Stimulated activated CD8-positive, alpha-beta memory T cell treated with anti-CD3 and anti-CD28 coated beads, Interleukin-15, amount 100 ng/mL, for 24 hours (primary cell): ENCODE data around the gene MN1.

Experiments
- DNase-seq: peaks from one replicate; pipeline ENCODE4 v3.0.0-alpha.2; 2020; ENCODE audit warnings: low read depth

The MN1 gene

GRCh38 chr22:27827604-27828587 is 26.3 kb upstream of the MN1 start:
- no peak for DNase-seq

- no peak for DNase-seq
These were observed 23.6 kb upstream of the MN1 start for GRCh38 chr22:27825174-27825573.

- DNase-seq: no peak
These were observed 21.7 kb upstream of the MN1 start for GRCh38 chr22:27823221-27823620.

- no peak for DNase-seq
These were observed 19.6 kb upstream of the MN1 start for GRCh38 chr22:27820896-27821866.

GRCh38 chr22:27816552-27816951 is 15.0 kb upstream of the MN1 start:
- DNase-seq: no peak

- DNase-seq: no peak
These were observed 14.4 kb upstream of the MN1 start for GRCh38 chr22:27815826-27816530.

- no peak for DNase-seq
These were observed 13.4 kb upstream of the MN1 start for GRCh38 chr22:27814993-27815392.

- DNase-seq: no peak
These were observed 10.2 kb upstream of the MN1 start for GRCh38 chr22:27811778-27812177.

- DNase-seq: no peak
These were observed 9.1 kb upstream of the MN1 start for GRCh38 chr22:27810609-27811151.

GRCh38 chr22:27809700-27810608 is 8.4 kb upstream of the MN1 start:
- no peak for DNase-seq

GRCh38 chr22:27809226-27809603 is 7.7 kb upstream of the MN1 start:
- DNase-seq: no peak

GRCh38 chr22:27808451-27809225 is 7.1 kb upstream of the MN1 start:
- DNase-seq: no peak

- DNase-seq: no peak
These were observed 4.3 kb upstream of the MN1 start for GRCh38 chr22:27805841-27806240.

- DNase-seq: peak; percentile 8
These were observed 3.1 kb upstream of the MN1 start for GRCh38 chr22:27804470-27805297.

GRCh38 chr22:27803841-27804415 is 2.4 kb upstream of the MN1 start:
- no peak for DNase-seq

- no peak for DNase-seq
These were observed 954 bp upstream of the MN1 start for GRCh38 chr22:27802346-27803073.

- DNase-seq: peak; percentile 4
These were observed 347 bp downstream of the MN1 start for GRCh38 chr22:27801202-27801615.
